Upper lobe of left lung (tissue), 6 donors: Measurements from ENCODE around the gene CDV3. TPM values are rescaled to one million over a fixed set of nuclear protein-coding genes. Genes with fewer than 3 reads are reported as not detected.
"Not testable (repeated sequence)": the region's sequence is repeated elsewhere in the genome, so short reads cannot be mapped to it uniquely, and the experiment has no call there.

Experiments used
- ATAC-seq, 2 donors: fragments of 200-7000 bp; cut with Tn5 transposase; one replicate each; pipeline ENCODE4 v1.9.1; 2022; ENCODE audit warnings: mild to moderate bottlenecking in 2 of 2, moderate library complexity in 2 of 2; ENCODE audit not compliant: low FRiP score in 2 of 2
- DNase-seq, 2 donors: peaks; one replicate each; pipeline ENCODE4 v3.0.0-alpha.2; 2019 to 2020
- H3K27ac ChIP-seq, 4 donors: fragments of 200-600 bp; sonication (generic); one replicate each; pipeline ENCODE4 v1.5.1; 2016 to 2019
- H3K27me3 ChIP-seq, 4 donors: fragments of 200-600 bp; sonication (generic); one replicate each; pipeline ENCODE4 v1.5.1; 2017 to 2019
- H3K36me3 ChIP-seq, 4 donors: fragments of 200-600 bp; sonication (generic); one replicate each; pipeline ENCODE4 v1.5.1; 2016 to 2019
- H3K4me1 ChIP-seq, 4 donors: fragments of 200-600 bp; sonication (generic); one replicate each; pipeline ENCODE4 v1.5.1; 2018 to 2019
- H3K4me3 ChIP-seq, 4 donors: fragments of 200-600 bp; sonication (generic); one replicate each; pipeline ENCODE4 v1.5.1; 2017 to 2019; ENCODE audit warnings: mild to moderate bottlenecking in 2 of 4, moderate library complexity in 1 of 4
- H3K9me3 ChIP-seq, 4 donors: fragments of 200-600 bp; sonication (generic); one replicate each; pipeline ENCODE4 v1.5.1; 2018 to 2019
- EP300 ChIP-seq, 4 donors: sonication (generic); formaldehyde crosslinking; IDR thresholded peaks; one replicate each; pipeline ENCODE4 v1.5.1; 2017; ENCODE audit warnings: antibody characterized with exemption in 4 of 4, control low read depth in 2 of 4
- POLR2A ChIP-seq, 4 donors: fragments of 450-650 bp; IDR thresholded peaks; one replicate each; pipeline ENCODE4 v1.5.1; 2016 to 2017; ENCODE audit warnings: antibody characterized with exemption in 4 of 4, mild to moderate bottlenecking in 2 of 4
- POLR2AphosphoS5 ChIP-seq, 2 donors: sonication (generic); formaldehyde crosslinking; IDR thresholded peaks; one replicate each; pipeline ENCODE4 v1.5.1; 2017; ENCODE audit warnings: antibody characterized with exemption in 2 of 2
- WGBS, 2 donors: methylation state at CpG; one replicate each; pipeline ENCODE4 v1.1.5; 2017 to 2018; 5-methylcytosine and 5-hydroxymethylcytosine counted together
- total RNA-seq, 6 donors: library from RNA; depleted of rRNA in 4 of 6; stranded (reverse); fragments of >200 nt in 4 of 6; gene quantifications; one replicate each; pipeline versions ENCODE4 v1.1.0 to v1.2.1, GENCODE V29; 2016 to 2021
- TF ChIP-seq, protein P1 (sequence below), 6 experiments: fragments of 450-650 bp in 4 of 6; fragments of 200-600 bp in 2 of 6; sonication (generic) in 2 of 6; IDR thresholded peaks; one replicate each; pipeline ENCODE4 v1.5.1; 2016 to 2019; ENCODE audit warnings: antibody characterized with exemption in 6 of 6
- donor health status: DM: no; HTN: no; CAD: no; lungs with moderate emphysema.
- donor health status: DM: no; HTN: yes; CAD: no; lungs with severe emphysema.

CDV3 gene
- total RNA-seq, 6 donors from 2014 or later = 58.3 to 181 (median 161) TPM

DNA sequence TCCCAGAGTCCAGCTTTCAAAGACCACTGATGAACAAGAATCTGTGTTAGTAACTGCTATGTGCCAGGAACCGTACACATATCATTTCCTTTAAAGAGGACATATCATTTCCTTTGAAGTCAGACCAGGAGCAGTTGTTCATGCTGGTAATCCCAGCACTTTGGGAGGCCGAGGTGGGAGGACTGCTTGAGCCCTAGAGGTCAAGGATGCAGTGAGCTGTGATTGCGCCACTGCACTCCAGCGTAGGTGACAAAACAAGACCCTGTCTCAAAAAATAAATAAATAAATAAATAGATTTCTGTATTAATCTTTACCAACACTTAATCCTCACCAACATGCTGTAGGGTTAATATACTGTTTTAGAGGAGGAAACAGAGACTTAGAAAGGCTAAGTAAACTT lies 23.9 kb upstream of the CDV3 start:
- no peaks in the 10 kb centered on the region for H3K27me3 ChIP-seq
- H3K27ac ChIP-seq = no peak overlapping the region
- no peak overlapping the region for H3K4me3 ChIP-seq
- TF ChIP-seq POLR2A (IDR thresholded peaks at IDR 0.05) = no peak
- TF ChIP-seq, protein P1, sequence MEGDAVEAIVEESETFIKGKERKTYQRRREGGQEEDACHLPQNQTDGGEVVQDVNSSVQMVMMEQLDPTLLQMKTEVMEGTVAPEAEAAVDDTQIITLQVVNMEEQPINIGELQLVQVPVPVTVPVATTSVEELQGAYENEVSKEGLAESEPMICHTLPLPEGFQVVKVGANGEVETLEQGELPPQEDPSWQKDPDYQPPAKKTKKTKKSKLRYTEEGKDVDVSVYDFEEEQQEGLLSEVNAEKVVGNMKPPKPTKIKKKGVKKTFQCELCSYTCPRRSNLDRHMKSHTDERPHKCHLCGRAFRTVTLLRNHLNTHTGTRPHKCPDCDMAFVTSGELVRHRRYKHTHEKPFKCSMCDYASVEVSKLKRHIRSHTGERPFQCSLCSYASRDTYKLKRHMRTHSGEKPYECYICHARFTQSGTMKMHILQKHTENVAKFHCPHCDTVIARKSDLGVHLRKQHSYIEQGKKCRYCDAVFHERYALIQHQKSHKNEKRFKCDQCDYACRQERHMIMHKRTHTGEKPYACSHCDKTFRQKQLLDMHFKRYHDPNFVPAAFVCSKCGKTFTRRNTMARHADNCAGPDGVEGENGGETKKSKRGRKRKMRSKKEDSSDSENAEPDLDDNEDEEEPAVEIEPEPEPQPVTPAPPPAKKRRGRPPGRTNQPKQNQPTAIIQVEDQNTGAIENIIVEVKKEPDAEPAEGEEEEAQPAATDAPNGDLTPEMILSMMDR (IDR thresholded peaks at IDR 0.05) = no peak
- TF ChIP-seq POLR2AphosphoS5 (IDR thresholded peaks at IDR 0.05) = no peak
- TF ChIP-seq EP300 (IDR thresholded peaks at IDR 0.05) = no peak
- WGBS, 2 donors = 89% methylated on average over 4 of the region's 4 CpGs
- H3K4me1 ChIP-seq = peaks cover 5 to 14% (median 10%) of the 10 kb centered on the region in 4 donors
- no peak for DNase-seq
- no peaks in the 10 kb centered on the region for H3K9me3 ChIP-seq
- no peaks in the 10 kb centered on the region for H3K36me3 ChIP-seq
- no peak for ATAC-seq

DNA sequence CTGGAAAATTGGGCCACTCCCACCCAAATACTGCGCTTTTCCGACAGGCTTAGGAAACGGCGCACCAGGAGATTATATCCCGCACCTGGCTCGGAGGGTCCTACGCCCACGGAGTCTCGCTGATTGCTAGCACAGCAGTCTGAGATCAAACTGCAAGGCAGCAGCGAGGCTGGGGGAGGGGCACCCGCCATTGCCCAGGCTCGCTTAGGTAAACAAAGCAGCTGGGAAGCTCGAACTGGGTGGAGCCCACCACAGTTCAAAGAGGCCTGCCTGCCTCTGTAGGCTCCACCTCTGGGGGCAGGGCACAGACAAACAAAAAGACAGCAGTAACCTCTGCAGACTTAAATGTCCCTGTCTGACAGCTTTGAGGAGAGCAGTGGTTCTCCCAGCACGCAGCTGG lies 21.9 kb upstream of the CDV3 start:
- not testable (repeated sequence) for H3K9me3 ChIP-seq, DNase-seq, H3K4me3 ChIP-seq, H3K27me3 ChIP-seq, ATAC-seq, H3K36me3 ChIP-seq, H3K27ac ChIP-seq
- peaks cover 5 to 13% (median 9%) of the 10 kb centered on the region in 4 donors for H3K4me1 ChIP-seq
- 96% methylated on average over 13 of the region's 14 CpGs; no CpG with 5 or more reads in 1 of the 2 donors for WGBS, 2 donors

DNA sequence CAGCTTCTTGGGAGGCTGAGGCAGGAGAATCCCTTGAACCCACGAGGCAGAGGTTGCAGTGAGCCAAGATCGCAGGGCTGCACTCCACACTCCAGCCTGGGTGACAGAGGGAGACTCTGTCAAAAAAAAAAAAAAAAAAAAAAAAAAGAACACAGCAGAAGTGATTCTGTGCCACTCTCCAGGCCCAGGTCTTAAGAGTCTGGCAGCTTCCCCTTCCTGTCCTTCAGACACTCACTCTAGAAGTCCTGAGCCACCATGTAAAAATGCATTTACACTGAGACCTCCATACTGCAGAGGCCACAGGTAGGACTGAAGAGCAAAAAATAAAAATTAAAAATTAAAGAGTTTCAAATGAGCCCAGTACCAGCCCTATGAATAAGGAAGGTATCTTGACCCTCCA lies 11.8 kb upstream of the CDV3 start:
- 74 to 94% methylated on average over 2 of the region's 2 CpGs for WGBS, 2 donors
- no peak for TF ChIP-seq EP300 (IDR thresholded peaks at IDR 0.05)
- TF ChIP-seq POLR2AphosphoS5 (IDR thresholded peaks at IDR 0.05) = no peak
- TF ChIP-seq, protein P1 (IDR thresholded peaks at IDR 0.05) = no peak
- TF ChIP-seq POLR2A (IDR thresholded peaks at IDR 0.05) = no peak
- Histone ChIP-seq H3K27ac (no peak overlapping the region), H3K36me3 (no peaks in the 10 kb centered on the region), H3K9me3 (no peaks in the 10 kb centered on the region), H3K4me3 (no peak overlapping the region), H3K4me1 (no peaks in the 10 kb centered on the region), H3K27me3 (no peaks in the 10 kb centered on the region)
- ATAC-seq (no peak), DNase-seq (no peak)

DNA sequence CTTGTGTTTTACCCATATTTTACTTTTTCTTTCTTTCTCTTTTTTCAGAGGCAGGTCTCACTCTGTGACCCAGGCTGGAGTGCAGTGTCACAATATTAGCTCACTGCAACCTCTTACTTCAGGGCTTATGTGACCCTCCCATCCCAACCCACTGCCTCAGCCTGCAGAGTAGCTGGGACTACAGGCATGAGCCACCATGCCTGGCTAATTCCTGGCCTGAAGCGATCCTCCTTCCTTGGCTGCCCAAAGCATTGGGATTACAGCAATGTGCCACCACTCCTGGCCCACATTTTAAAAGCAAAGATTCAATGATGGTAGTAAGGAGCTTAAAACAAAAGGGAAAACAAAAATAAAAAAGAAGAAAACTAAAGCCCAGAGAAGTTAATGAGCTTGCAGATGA lies 11.1 kb upstream of the CDV3 start:
- 88 to 100% methylated on average over 1 of the region's 1 CpG for WGBS, 2 donors
- Histone ChIP-seq H3K27ac (no peak overlapping the region), H3K4me3 (no peak overlapping the region), H3K4me1 (no peaks in the 10 kb centered on the region), H3K27me3 (no peaks in the 10 kb centered on the region), H3K36me3 (no peaks in the 10 kb centered on the region), H3K9me3 (no peaks in the 10 kb centered on the region)
- no peak for DNase-seq
- no peak for ATAC-seq
- TF ChIP-seq POLR2AphosphoS5 (IDR thresholded peaks at IDR 0.05) (no peak), POLR2A (IDR thresholded peaks at IDR 0.05) (no peak), EP300 (IDR thresholded peaks at IDR 0.05) (no peak)
- TF ChIP-seq, protein P1 (IDR thresholded peaks at IDR 0.05) = no peak

DNA sequence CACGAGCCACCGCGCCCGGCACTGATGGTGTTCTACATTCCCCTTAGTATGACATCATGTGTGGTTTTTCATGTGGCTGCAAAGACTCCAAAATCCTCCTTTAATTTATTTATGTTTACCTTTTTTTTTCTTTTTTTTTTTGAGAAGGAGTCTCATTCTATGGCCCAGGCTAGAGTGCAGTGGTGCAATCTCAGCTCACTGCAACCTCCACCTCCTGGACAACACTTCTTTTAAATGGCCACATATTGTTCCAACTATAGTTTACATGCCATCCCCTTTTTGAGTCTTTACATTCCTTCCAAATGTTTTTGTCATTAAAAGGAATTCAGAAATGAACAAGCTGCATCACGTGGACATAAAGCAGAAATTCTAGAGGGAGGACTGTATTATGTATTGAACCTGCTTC lies 10.3 kb upstream of the CDV3 start:
- Histone ChIP-seq H3K27ac (no peak overlapping the region), H3K36me3 (no peaks in the 10 kb centered on the region), H3K9me3 (no peaks in the 10 kb centered on the region), H3K4me3 (no peak overlapping the region), H3K4me1 (no peaks in the 10 kb centered on the region), H3K27me3 (no peaks in the 10 kb centered on the region)
- 77 to 86% methylated on average over 5 of the region's 5 CpGs for WGBS, 2 donors
- no peak for DNase-seq
- no peak for TF ChIP-seq EP300 (IDR thresholded peaks at IDR 0.05)
- TF ChIP-seq, protein P1 (IDR thresholded peaks at IDR 0.05) = no peak
- TF ChIP-seq POLR2A (IDR thresholded peaks at IDR 0.05) = no peak
- no peak for TF ChIP-seq POLR2AphosphoS5 (IDR thresholded peaks at IDR 0.05)
- no peak for ATAC-seq
